Mucosa of stomach (tissue), 1 donor: ENCODE data around the gene COX4I2.

ENCODE experiments used
- H3K27me3 ChIP-seq: one replicate; pipeline ENCODE4 v1.7.0; 2013; ENCODE audit warnings: mild to moderate bottlenecking, low read length; ENCODE audit not compliant: control insufficient read depth, insufficient read depth
- H3K36me3 ChIP-seq: one replicate; pipeline ENCODE4 v1.7.0; 2013; ENCODE audit warnings: low read length; ENCODE audit not compliant: control insufficient read depth, insufficient read depth
- H3K4me1 ChIP-seq: one replicate; pipeline ENCODE4 v1.7.0; 2013; ENCODE audit warnings: mild to moderate bottlenecking, low read length; ENCODE audit not compliant: control insufficient read depth, insufficient read depth
- H3K4me3 ChIP-seq: one replicate; pipeline ENCODE4 v1.7.0; 2013; ENCODE audit warnings: low read length
- H3K9ac ChIP-seq: one replicate; pipeline ENCODE4 v1.7.0; 2013; ENCODE audit warnings: mild to moderate bottlenecking, low read length, moderate library complexity
- H3K9me3 ChIP-seq: one replicate; pipeline ENCODE4 v1.7.0; 2013; ENCODE audit warnings: mild to moderate bottlenecking, low read length, moderate library complexity; ENCODE audit not compliant: control insufficient read depth
- donor health status: Pancreatic carcinoma.

Gene COX4I2

DNA sequence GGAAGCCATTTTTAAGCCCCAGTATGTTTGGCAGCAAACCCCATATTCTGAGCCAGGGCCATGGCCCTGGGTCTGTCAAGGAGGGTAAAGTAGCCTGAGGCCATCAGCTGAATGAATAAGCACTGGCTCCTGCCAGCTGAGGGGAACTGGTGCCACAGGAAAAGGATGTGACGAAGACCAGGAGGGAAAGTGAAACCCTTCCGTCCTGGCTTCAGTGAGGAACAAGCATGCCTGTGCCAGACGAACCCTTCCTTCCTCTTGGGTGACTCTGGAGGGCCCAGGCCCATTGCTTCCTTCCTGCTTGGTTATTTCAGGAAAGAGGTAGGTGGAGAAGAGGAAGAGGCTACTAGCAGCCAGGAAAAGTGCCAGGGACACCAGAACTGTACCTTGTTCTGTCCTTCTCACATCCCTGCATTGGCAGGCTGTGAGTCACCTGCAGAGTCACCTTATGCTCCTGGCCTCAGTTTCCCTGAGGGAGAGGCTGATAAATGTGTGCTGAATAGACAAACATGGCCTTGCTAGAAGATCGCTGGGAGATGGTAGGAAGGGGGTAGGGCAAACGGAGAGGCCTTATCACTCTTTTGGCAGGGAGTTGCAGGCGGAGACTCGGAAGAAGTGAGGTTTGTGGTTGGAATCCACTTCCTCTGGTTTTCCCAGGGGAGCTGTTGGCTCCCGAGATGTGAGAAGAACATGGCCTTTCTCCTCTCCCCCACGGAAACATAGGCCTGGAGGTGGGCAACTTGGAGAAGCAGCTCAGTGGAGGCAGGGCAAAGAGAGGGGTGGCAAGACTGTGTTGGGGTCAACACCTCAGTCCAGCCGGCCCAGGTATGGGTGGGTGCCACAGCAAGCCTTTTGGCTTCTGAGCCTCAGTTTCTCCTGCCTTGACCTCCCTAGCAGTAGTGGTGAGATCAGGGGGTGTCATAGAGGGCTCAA, 37.4 kb downstream of the COX4I2 start:
- Histone ChIP-seq H3K9me3 (no peaks in the 10 kb centered on the region), H3K36me3 (no peaks in the 10 kb centered on the region), H3K9ac (peak overlapping the region; percentile 24), H3K27me3 (no peaks in the 10 kb centered on the region), H3K4me1 (peaks cover 68% of the 10 kb centered on the region), H3K4me3 (no peak overlapping the region)

DNA sequence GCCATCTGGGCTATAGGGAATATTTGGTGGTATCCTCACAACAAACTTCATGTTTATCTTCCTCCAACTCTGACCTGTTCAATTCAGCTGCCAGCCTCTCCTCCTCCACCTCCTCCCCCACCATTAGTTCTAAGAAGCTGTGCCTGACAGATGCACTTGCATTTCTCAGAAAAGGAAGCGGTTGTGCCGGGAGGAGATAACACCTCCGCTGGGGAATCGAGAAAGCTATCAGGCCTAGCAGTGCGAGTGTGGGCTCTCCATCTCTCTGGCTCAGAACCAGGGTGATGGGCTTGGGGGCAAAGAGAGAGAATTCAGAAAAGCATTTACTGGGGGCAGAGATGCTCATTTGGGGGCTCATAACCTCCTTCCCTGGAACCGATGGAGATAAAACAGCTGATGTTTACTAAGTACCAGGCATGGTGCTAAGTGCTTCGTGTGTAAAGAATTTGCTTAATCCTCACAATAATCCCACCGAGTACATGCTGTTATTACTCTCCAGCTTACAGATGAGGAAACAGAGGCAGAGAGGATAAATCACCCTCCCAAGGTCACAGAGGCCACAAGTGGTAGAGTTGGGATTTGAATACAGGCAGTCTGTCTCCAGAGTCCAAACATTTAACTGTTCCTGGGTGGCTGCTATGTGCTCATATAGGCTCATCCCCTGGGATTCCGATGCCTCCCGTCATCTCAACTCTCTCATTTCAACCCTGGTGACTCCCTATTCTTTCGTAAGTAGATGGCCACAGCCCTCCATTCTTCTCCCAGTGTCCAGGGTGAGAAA, 38.3 kb downstream of the COX4I2 start:
- H3K36me3 ChIP-seq: no peaks in the 10 kb centered on the region
- no peaks in the 10 kb centered on the region for H3K9me3 ChIP-seq
- peak overlapping the region; percentile 4 for H3K4me3 ChIP-seq
- H3K27me3 ChIP-seq: no peaks in the 10 kb centered on the region
- H3K4me1 ChIP-seq: peaks cover 65% of the 10 kb centered on the region
- H3K9ac ChIP-seq: no peak overlapping the region

DNA sequence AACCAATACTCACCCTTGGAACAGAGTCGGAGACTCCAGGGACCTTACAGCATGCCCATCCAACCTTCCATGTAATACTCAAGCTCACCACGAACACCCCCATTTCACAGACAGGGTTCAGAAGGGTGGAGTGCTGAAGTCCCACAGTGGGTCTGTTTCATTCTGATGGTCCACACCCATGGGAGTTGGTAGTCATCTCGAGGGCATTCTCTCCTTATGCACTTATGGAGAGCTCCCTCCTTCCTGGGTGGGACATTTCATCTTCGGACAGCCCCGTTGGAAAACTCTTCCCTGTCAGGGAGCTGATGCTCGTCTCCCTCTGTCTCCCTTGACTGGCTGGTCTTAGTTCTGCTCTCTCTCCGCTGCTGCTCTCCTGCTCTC, 38.9 kb downstream of the COX4I2 start:
- peak overlapping the region; percentile 4 for H3K4me3 ChIP-seq
- no peaks in the 10 kb centered on the region for H3K9me3 ChIP-seq
- H3K27me3 ChIP-seq: no peaks in the 10 kb centered on the region
- H3K9ac ChIP-seq: no peak overlapping the region
- H3K36me3 ChIP-seq: no peaks in the 10 kb centered on the region
- H3K4me1 ChIP-seq: peaks cover 59% of the 10 kb centered on the region

DNA sequence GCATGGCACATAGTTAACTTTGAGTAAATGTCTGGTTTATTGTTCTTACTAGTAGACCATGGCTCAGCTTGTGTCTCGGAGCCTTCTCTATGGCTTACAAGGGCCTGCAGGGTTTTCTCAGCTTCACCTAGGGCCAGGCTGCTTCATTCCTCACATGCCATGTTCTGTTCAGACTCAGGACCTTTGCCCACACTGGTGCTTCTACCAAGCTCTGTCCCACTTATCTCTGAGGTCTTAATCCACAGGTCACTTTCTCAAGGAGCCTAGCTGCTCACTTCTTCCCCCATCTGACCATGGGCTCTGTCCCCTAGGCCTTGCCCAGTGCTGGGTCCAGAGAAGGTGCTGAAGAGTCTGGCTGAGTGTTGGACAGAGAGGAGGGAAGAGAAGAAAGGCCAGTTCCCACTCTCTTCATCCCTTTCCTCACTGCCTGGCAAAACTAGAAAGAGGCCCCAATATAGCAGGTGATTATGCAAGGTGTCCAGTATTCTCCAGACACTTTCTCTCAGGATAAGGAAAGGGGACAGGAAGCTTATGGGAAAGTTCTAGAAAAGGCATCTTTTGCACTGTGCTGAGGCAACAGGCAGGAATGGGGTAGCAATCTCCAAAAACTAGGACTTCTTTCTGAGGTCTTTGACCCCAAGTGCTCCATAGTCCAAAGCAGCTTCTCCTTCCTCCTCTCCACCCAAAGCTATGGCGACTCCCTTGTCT, 40.0 kb downstream of the COX4I2 start:
- peaks cover 59% of the 10 kb centered on the region for H3K4me1 ChIP-seq
- no peak overlapping the region for H3K9ac ChIP-seq
- no peaks in the 10 kb centered on the region for H3K27me3 ChIP-seq
- H3K4me3 ChIP-seq: no peak overlapping the region
- H3K9me3 ChIP-seq: no peaks in the 10 kb centered on the region
- no peaks in the 10 kb centered on the region for H3K36me3 ChIP-seq

DNA sequence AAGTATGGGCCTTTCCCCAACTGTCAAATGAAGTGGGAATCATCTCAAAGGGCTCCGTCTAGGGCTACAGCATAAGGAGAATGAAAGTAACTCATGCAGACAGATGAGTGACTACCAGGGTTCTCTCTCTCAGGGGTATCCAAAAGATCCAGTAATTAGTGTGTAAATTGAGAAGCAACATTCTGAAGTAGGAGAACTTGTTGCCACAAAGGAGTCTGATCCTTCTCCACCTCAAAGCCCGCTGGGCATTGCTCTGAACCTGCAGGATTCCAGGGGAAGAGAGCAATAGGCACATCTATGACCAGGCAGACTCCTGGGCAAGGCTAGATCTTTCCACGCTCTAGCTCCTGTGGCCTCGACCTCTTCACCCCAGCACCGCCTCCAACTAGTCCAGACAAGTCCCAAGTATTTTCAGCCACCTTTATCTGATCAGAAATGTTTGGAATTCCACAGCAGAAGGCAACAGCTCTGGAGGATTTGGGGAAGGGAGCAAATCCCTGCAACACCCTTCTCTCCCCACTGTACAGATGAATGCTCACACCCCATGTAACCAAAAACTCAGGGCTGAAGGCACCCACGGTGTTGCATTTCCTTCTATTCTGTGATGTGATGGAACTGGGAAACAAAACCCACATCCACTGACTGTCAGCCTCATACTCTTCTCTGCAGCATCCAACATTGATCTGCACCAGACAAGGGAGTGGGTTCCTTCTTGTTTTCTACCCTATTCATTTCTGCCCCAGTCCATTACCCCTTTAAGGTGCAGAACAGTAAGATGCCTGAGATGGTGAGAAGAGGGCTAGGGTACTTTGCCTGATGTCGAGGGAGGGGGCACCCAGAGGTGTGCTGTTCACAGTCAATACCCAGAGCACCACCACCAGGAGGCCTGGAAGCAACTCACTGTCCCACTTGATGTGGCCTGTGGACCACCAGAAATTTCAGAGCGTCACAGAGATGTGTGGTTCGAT, 41.0 kb downstream of the COX4I2 start:
- H3K9ac ChIP-seq: no peak overlapping the region
- H3K36me3 ChIP-seq: no peaks in the 10 kb centered on the region
- no peaks in the 10 kb centered on the region for H3K9me3 ChIP-seq
- no peaks in the 10 kb centered on the region for H3K27me3 ChIP-seq
- peaks cover 59% of the 10 kb centered on the region for H3K4me1 ChIP-seq
- no peak overlapping the region for H3K4me3 ChIP-seq

DNA sequence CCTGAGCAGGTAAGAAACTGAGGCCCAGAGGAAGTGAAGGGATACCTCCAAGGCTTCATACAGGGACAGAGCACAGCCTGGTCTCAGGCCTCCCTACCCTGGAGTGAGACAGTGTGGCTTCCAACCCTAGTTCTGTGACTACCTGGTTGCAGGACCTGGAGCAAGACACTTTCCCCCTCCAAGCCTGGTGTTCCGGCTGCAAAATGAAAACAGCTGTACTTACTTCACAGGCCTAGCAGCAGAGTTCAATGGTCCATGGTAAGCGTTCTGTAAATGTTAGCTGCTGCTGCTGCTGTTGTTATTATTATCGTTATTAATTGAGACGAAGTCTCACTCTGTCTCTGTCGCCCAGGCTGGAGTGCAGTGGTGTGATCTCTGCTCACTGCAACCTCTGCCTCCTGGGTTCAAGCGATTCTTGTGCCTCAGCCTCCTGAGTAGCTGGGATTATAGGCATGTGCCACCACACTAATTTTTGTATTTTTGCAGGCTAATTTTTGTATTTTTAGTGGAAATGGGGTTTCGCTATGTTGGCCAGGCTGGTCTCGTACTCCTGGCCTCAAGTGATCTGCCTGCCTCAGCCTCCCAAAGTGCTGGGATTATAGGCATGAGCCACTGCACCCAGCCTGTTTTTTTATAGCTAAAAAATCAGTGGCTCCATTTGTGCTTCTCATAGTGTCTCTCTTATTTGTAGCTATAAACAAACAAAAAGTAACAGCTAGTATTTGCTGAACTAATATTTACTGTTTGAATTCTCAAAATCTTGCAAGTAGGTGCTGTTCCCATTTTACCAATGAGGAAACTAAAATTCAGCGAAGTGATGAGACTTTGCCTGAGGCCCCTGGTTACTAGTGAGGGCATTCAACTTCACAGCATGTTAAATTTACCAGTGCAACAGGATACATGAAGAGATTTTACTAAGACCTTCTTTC, 41.9 kb downstream of the COX4I2 start:
- Histone ChIP-seq H3K4me3 (no peak overlapping the region), H3K9me3 (no peaks in the 10 kb centered on the region), H3K9ac (no peak overlapping the region), H3K27me3 (no peaks in the 10 kb centered on the region), H3K36me3 (no peaks in the 10 kb centered on the region), H3K4me1 (peaks cover 57% of the 10 kb centered on the region)

DNA sequence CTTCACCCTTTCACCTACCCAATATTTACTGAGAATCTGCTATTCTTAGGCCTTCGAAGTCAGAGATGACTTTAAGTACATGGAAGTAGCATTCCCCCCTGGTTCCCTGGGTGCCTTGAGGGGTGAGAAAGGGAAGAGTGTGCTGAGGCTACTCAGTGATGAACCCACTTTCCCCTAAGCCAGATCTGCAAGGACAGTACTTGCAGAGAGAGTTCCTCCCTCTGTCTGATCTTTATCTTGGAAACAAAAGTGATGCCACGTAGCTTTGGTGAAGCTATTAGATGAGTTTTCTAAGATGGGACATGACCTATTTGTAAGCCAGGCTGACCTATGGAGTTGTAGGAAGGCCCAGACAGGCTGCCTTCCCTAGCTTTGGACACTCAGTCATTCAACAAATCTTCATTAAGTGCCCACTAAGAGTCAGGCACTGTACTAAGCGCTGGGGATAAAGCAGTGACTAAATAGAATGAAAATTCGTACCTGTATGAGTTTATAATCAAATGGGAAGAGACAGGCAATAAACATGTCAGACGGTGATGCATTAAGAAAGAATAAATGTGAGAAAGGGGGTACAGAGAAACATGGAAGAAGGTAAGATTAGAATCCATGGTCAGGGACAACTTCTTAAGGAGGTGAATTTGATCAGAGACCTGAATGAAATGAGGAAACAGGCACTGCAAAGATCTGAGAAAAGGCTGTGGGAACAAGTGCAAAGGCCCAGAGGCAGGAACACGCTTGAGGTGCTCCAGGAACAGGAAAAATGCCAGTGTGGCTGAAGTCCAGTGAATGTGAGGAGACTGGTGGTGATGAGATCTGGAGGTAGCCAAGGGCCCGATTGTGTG, 42.8 kb downstream of the COX4I2 start:
- H3K27me3 ChIP-seq: no peaks in the 10 kb centered on the region
- peaks cover 50% of the 10 kb centered on the region for H3K4me1 ChIP-seq
- H3K9me3 ChIP-seq: no peaks in the 10 kb centered on the region
- no peaks in the 10 kb centered on the region for H3K36me3 ChIP-seq
- H3K4me3 ChIP-seq: no peak overlapping the region
- no peak overlapping the region for H3K9ac ChIP-seq

DNA sequence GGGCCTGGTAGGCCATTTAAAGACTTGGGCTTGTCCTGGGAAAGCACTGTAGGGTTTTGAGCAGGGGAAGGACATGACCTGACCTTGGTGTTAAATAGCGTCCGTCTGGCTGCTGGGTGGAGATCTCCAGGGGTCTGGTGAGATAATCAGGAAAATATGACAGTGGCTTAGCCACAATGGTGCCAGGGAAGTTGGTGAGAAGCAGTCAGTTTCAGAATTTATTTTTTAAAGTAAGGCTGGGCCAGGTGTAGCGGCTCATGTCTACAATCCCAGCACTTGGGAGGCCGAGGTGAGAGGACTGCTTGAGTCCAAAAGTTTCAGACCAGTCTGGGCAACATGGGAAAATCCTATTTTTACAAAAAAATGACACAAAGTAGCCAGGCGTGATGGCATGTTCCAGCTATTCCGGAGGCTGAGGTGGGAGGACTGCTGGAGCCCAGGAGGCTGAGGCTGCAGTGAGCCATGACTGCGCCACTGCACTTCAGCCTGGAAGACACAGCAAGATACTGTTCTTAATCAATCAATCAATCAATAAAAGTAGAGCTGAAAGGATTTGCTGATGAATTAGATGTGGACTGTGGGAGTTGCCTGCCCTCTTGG, 43.5 kb downstream of the COX4I2 start:
- H3K4me3 ChIP-seq: no peak overlapping the region
- H3K9ac ChIP-seq: no peak overlapping the region
- no peaks in the 10 kb centered on the region for H3K9me3 ChIP-seq
- H3K4me1 ChIP-seq: peaks cover 48% of the 10 kb centered on the region
- no peaks in the 10 kb centered on the region for H3K27me3 ChIP-seq
- H3K36me3 ChIP-seq: no peaks in the 10 kb centered on the region

DNA sequence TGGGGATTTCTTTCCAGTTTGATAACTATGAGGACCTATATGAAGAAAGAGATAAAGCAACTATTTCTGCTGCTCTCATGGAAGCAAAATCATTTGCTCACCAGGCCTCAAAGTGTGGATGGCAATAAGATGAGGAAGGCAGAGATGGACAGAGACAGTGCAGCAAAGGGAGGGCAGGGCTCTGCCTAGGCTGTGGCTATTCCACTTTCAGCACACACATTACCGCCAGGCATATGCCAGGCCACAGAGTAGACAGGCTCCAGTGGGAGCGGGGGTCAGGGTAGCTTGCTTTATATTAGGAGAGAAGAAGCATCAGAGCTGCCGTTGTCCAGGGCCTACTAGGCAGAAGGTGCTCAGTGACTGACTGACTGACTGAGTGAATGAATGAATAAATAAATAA, 44.1 kb downstream of the COX4I2 start:
- no peak overlapping the region for H3K9ac ChIP-seq
- peaks cover 42% of the 10 kb centered on the region for H3K4me1 ChIP-seq
- H3K4me3 ChIP-seq: no peak overlapping the region
- no peaks in the 10 kb centered on the region for H3K36me3 ChIP-seq
- H3K27me3 ChIP-seq: no peaks in the 10 kb centered on the region
- no peaks in the 10 kb centered on the region for H3K9me3 ChIP-seq

DNA sequence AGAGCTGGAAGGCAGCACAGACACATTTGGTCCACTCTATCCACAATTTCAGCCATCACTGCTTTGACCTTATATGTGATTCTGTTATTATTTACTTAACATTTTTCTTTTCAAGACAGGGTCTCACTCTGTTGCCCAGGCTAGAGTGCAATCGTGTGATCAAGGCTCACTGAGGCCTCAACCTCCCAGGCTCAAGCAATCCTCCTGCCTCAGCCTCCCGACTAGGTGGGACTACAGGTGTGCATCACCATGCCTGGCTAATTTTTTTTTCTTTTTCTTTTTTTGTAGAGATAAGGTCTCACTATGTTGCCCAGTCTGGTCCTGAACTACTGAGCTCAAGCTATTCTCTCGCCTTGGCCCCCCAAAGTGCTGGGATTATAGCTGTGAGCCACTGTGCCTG, 44.6 kb downstream of the COX4I2 start:
- Histone ChIP-seq H3K4me1 (peaks cover 41% of the 10 kb centered on the region), H3K4me3 (no peak overlapping the region), H3K9ac (no peak overlapping the region), H3K9me3 (no peaks in the 10 kb centered on the region), H3K36me3 (no peaks in the 10 kb centered on the region), H3K27me3 (no peaks in the 10 kb centered on the region)
